Activated T-helper 9 cell treated with anti-CD3 and anti-CD28 coated beads, Interleukin-2, amount 50 U/mL, for 16 hours (primary cell): Measurements from ENCODE around the gene PSKH1.
"Not testable (repeated sequence)": the region's sequence is repeated elsewhere in the genome, so short reads cannot be mapped to it uniquely, and the experiment has no call there.

Experiments used
- DNase-seq: peaks from one replicate; pipeline ENCODE4 v3.0.0-alpha.2; 2020; ENCODE audit warnings: low read depth

Gene PSKH1

DNA sequence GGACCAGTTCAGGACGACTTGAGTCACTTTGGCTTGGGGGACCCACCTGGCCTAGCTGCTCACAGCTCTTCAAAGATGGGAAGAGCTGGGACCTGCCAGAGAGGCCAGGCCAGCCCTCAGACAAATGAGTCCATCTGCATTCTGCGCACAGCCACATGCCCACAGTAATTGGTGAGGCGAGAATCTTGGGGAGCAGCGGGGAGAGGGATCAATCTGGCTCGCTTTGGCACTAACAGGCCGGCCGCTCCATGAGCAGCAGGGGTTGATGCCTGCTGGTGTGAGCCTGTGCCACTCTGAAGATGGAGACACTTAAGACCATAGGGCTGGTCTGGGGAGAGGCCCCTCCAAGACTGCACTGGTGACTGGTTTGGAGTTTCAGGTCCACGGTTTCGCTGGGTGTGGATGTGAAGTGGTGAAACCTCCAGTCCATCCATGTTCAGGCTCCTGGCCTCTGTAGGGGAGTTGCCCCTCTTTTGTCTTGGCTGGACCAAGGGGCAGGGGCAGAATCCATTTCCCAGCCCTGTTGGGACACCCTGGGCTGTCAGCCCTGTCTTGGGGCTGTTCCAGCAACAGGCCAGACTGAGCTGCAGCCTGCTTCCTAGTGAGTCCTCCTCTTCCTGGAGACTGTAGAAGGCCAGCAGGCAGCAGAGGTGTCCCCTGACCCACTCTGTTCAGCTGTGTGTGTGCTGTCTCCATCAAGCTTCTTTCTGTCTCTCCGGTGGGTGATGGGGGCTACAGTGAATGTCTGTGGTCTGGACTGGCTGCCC is 31.3 kb downstream of the PSKH1 start:
- no peak for DNase-seq

DNA sequence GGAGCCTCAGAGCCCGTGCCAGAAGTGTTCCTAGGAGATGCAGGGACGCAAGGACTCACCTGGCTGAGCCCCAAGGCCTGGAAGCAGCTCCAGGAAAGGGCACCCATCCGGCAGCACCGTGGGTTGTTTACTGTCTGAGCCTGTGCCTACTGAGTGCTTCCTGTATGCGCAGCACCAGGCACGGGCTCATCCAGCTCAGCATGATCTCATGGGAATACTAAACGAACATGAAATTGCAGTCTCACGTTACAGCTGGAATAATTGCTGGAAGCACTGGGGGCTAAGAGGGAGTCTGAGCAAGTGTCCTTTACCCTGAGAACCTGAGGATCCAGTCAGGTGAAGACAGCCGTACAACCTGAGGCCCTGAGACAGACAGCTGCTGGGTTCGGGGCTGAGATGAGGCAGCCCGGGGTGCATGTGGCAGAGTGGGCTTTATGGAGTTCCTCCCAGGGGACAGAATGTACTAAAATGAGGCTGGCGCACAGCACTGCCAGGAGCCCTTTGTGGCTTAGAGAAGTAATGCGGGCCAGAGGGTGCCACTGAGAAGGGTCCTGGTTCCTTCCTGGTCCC is 33.2 kb downstream of the PSKH1 start:
- DNase-seq: no peak

DNA sequence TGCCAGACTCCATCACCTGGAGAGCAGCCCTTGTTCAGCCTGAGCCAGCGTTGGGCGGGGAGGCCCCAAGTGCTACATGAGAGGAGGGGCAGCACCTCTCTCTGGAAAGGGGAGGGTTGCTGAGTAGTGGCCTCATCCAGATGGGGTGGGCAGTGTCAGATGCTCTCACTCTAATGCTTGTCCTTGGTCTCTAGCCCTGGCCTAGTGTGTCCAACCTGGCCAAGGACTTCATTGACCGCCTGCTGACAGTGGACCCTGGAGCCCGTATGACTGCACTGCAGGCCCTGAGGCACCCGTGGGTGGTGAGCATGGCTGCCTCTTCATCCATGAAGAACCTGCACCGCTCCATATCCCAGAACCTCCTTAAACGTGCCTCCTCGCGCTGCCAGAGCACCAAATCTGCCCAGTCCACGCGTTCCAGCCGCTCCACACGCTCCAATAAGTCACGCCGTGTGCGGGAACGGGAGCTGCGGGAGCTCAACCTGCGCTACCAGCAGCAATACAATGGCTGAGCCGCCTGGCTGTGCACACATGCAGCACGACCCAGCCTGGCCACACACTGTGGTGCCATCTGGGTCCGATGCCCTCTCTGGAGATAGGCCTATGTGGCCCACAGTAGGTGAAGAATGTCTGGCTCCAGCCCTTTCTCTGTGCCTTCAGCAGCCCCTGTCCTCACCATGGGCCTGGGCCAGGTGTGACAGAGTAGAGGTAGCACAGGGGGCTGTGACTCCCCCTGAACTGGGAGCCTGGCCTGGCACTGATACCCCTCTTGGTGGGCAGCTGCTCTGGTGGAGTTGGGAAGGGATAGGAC is 34.3 kb downstream of the PSKH1 start:
- DNase-seq: no peak

DNA sequence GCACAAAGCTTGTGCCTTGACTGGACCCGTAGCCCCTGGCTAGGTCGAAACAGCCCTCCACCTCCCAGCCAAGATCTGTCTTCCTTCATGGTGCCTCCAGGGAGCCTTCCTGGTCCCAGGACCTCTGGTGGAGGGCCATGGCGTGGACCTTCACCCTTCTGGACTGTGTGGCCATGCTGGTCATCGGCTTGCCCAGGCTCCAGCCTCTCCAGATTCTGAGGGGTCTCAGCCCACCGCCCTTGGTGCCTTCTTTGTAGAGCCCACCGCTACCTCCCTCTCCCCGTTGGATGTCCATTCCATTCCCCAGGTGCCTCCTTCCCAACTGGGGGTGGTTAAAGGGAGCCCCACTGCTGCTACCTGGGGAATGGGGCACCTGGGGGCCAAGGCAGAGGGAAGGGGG is 35.1 kb downstream of the PSKH1 start:
- DNase-seq: no peak

DNA sequence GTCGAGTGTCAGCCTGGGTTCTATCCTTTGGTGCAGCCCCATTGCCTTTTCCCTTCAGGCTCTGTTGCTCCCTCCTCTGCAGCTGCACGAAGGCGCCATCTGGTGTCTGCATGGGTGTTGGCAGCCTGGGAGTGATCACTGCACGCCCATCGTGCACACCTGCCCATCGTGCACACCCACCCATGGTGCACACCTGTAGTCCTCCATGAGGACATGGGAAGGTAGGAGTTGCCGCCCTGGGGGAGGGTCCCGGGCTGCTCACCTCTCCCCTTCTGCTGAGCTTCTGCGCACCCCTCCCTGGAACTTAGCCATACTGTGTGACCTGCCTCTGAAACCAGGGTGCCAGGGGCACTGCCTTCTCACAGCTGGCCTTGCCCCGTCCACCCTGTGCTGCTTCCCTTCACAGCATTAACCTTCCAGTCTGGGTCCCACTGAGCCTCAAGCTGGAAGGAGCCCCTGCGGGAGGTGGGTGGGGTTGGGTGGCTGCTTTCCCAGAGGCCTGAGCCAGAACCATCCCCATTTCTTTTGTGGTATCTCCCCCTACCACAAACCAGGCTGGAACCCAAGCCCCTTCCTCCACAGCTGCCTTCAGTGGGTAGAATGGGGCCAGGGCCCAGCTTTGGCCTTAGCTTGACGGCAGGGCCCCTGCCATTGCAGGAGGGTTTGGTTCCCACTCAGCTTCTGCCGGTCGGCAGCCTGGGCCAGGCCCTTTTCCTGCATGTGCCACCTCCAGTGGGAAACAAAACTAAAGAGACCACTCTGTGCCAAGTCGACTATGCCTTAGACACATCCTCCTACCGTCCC is 35.7 kb downstream of the PSKH1 start:
- peak; percentile 63 for DNase-seq

DNA sequence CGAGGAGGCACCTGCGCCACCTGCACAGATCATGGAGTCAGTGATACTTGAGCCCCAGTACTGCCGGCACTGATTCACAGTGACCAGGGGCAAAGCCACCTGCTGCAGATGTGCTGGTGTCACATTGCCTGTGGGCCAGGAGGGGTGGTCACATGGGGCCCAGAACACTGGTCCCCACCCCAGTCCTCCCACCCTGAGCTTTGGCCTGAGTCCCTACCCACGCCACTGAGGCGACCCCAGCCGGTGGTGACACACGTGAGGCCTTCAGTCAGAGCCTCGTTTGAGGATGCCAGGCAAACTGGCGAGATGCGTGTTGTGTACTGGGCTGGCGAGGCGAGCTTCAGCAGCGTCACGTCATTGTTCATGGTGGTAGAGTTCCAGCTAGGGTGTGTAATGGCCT is 37.1 kb downstream of the PSKH1 start:
- no peak for DNase-seq

DNA sequence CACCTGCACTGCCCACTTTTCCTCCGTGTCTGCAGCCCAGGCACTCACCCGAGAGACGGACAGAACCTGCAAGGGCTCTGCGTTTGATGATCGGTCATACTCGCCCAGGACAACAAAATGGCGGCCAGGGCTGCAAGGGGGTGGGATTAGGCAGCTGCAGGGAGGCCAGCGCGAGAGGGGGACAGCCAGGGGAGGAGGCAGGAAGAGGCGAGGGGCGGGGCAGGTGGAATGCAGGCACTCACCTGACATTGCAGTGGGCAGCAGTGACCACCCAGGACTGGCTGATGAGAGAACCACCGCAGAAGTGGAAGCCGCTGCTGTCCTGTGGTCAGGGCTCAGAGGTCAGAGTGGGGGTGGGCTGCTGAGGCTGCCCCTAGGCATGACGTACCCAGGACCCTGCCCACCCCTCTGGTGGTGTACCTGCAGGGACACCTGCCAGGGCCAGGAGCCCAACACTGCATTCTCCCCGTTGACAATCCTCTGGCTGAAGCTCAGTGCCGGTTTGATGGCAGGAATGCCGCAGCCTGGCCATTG is 37.7 kb downstream of the PSKH1 start:
- no peak for DNase-seq

DNA sequence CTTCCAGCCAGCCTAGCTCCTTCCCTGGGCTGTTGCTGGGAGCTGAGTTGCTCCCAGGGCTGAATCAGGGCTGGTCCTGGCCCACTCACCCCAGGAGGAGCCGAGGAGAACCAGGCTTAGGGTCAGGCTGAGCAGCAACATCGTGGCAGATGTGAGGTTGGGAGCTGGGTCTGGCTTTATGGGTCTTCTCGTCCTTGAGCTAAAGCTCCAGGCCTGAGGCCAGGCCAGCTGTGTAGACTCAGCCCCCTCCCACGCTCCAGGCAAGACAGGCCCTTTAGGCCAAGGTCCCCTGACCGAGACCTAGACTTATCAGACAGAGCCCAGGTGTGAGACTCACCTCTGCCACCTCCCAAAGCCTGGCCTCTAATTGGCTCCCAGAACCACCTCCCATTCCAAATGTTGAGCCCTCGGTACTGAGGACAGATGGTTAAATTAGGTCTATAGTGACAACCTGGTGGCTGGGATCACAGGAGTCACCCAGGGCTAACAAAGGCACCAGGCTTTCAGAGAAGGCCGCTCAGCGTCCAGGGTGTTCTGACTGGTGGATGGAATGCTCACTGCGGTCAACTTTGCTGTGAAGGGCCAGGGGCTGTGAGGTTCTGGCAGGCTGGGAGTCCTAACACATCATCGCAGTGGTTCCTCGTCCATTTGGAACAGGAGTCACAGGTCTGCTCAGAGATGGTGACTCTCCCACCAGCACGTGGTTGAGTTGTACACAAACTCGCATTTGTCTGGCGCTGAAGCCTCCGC is 38.8 kb downstream of the PSKH1 start, which contains the start of gene CTRL:
TSS of gene CTRL (minus strand) at position 151 of the 750 bp plus-strand sequence. CDS start at position 141, 10 bp downstream.
- no peak for DNase-seq

DNA sequence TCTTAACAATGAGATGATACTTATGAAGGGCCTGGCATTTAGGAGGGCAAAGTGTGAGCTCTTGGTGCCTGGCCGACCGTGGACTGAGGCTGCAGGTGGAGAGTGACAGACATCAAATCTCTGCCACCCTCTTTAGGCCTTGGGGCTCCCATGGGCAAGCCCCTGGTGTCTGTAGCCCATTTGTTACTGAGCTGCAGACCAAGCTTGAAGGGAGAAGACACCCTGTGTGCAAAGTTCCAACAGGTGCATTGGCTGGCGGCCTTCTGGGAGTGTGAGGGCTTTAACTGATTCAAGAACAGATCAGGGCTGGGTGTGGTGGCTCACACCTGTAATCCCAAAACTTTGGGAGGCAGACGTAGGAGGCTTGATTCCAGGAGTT is 39.4 kb downstream of the PSKH1 start:
- no peak for DNase-seq

DNA sequence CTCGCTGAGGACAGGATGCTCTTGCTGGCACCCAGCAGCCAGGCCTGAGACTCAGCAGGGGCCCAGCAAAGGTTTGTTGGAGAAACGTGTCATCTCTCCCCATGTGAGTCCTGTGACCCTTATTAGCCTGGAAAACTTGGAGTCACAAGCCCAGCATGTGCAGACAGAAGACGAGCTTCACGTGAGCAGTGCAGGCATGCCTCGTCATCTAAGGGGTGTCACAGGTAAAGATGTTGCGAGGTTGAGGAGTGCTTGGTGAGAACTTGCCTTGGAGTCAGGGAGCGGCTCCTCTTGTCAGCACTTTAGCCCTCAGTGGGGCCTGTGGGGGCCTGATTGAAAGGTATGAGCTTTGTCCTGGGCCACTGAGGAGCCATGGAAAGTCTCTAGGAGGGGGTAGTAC is 40.8 kb downstream of the PSKH1 start:
- DNase-seq: no peak

DNA sequence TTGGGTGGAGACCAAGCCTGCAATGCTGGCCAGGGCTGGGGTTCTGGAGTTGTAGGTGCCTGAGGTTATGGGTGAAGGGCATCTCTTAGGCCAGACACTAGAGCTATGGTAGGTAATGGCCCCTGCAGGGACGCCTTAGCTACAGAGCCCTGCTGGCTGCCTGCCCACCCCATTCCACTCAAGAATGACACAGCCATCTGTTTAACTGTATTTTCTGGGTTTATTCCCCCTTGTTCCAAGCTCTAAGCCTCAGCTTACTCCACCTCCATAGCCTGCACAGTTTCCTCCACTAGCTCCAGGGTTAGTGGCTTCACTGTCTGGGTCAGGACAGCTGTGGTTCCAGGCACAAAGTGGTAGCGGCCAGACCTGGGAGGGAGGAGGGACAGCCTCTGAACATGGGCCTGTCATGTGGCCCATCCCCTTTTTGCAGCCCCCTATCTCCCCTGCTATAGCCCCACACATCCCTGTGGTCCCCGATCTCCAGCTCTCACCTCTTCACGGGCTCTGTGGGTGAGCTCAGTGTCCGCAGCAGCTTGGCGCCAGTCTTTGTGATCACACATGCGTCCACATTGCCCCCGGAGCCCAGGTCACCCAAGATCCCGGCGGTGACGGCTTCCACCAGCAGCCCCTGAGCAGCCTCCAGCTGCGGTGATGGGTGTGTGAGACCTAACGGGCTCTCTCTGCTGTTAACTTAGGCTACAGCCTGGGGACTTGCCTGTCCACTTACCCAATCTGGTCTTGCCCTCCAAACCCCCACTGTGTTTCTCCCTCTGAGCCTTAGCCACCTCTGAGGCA is 41.4 kb downstream of the PSKH1 start:
- no peak for DNase-seq

DNA sequence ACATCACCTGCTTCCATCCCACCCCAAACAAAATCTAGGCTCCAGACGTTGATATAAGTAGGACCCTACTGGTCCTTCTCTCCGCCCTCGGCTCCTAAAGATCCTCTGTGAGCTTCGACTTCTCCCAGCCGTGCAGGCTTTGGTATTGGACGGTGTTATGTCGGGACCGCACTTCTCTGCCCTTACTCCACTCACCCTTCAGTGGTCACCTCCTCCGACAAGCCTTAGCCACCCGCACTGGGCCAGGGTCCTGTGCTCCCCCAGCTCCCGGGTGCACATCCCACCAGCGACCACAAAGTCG is 42.0 kb downstream of the PSKH1 start:
- DNase-seq: no peak

DNA sequence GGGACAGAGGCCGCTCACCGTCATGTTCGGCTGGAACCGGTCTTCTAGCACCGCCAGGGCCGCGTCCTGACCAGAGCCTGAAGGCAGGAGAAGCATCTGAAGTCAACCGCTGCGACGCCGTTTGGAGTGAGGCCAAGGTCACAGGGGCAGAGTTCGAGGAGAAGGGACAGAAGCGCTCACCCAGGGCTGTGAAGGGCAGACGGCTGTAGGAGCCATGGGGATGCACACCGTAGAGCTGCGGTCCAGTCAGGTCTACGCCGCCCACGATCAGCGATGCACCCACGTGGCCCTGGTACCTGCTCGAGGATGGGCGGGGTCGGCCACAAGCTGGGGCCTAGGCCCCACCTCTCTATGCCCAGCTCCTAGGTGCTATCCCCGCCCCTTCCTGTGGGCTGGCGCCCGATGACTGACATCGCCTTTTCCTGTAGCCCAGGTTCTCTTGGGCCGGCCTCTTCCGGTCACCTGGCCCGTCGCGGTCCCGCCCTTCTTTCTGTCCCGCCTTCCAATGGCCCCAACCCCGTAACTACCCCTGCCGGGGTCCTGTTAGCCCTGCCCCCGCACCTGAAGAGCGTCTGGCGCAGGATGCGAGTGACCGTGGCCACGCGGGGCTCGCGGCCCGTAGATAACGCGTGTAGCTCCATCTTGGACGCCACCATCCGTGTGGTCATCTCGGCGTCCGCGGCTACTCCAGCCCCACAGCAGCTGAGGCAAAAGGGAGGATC is 42.5 kb downstream of the PSKH1 start:
- peak; percentile 93 for DNase-seq

DNA sequence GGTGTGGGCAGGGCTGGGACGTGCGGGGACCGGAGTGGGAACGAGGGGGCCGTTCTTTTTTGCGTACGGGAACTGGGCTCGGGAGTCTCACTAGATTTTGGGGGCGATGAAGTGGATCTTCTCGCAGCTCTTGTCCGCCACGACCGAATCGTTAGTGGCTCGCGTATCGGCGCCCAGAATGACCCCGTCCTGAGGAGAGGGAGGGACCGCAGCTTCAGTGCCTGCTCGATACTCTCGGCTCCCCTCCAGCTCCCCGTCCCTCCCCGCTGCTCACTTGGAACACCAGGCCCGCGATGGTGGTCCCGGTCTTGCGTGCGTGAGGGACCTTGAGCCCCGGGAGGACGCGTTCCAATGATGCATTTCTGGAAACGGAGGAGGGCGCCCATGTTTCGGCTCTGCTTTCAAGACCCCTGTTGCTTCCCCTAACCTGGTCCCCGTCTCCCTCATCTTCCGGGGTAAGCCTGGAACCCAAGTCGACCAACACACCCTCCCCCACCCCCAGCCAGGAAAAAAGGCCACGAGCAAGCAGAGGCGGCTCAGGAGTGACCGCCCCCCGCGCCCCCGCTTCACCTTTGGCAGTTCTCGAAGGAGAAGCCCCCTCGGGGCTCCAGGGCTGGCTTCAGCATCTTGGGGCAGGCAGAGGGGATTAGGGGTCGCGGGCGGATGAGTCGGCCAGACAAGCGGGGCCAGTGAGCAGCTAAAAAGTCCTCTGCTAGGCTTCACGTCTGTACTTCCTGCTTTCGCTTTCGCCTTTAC is 43.2 kb downstream of the PSKH1 start, which contains the start of gene PSMB10:
TSS of gene PSMB10 (minus strand) at position 727 of the 756 bp plus-strand sequence. CDS start at position 626, 101 bp downstream.
- peak; percentile 29 for DNase-seq

DNA sequence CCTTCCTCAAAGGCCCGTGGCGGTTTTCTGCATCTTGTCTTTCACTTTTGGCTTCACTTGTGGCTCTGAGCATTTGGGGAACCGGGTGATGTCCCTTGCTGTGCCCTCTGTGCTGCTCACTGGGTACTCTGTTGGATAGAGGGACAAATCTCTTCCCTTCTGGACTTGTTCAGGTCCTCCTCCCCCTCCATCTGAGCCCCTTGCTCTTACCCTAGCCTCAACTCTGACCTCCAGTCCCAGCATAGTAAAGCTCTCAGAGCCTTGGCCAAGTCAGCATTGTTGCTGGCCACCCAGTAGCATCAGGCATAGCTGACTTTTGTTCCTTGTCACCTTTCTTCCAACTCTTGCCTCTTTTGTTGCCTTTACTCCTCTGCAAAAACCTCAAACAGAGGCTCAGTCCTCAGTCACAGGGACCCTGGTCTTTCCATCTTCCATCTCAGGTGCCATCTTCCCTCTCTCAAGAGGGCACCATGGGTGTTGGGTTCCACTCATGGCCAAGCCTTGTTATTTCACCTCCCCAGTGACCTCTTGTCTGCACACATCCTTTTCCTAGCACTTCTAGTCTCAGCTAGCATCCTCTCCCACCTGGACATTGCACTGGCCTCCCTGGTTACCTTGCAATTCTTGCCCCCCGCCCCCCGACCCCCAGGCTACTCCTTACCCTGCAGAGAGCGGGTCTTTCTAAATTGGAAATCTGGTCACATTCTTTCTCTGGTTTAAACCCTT is 44.0 kb downstream of the PSKH1 start:
- DNase-seq: peak; percentile 66

DNA sequence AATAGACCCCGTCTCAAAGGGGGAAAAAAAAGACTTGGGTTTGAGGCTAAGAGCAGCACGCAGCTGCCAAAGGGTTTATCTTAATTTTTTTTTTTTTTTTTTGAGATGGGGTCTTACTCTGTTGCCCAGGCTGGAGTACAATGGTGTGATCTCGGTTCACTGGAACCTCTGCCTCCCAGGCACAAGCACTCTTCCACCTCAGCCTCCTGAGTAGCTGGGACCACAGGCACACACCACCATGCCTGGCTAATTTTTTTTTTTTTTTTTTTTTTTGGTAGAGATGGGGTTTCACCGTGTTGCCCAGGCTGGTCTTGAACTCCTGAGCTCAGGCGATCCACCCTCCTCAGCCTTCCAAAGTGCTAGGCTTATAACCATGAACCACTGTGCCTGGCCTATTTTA is 44.7 kb downstream of the PSKH1 start:
- not testable (repeated sequence) for DNase-seq

DNA sequence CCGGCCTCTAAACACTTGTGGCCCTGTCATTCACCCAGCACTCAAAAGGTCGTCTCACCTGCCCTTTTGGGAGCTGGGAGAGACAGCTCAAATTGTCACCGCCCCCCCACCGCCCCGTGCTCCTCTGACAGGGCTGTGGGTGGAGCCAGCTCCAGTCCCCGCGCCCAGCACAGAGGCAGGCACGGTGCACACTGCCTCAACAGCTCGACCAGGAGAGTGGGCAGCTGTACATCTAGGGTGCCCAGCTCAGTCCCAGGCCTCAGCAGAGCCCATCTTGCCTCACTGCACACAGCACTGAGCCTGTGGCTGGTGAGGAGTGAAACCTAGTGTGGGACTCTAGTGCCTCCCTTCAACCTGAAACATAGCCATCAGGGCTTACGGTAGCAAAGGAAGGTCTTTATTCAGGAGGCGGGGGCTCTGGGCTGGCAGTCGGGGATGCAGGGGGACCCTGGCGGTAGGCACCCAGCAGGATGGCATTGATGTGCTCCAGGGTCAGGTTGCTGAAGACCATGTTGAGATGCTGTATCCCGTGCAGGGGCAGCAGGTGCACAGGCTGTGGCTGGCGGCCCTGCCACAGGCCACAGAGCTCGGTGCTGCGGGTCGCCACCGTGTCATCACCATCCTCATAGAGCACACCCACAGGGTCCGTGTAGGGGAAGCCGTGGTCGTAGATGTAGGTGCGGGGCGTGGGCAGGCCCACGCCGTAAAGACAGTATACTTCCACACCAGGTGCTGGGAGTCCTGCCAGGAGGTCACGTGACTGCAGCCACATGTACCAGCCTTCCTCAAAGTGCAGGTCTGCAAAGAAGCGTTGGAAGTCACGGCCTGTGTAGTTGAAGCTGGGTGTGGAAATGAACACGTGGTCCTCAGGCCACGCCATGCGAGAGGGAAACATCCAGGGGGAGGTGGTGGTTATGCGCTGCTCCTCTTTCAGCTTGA is 46.7 kb downstream of the PSKH1 start:
- DNase-seq: no peak
